ENCODE measurements around the gene DEXI. TPM values are rescaled to one million over a fixed set of nuclear protein-coding genes. Genes with fewer than 3 reads are reported as not detected.

DEXI gene
- total RNA-seq, 2 donors from 2014 or later: 31.5 to 32.0 TPM

- peak; percentile 72 for TF ChIP-seq CTCF (conservative IDR thresholded peaks at IDR 0.05)
- H3K9me3 Mint-ChIP-seq: no peaks in the 10 kb centered on the region
- Histone ChIP-seq H3K4me1 (ENCODE audit: control insufficient read depth, insufficient read depth, low read length) (no peaks in the 10 kb centered on the region), H3K9ac (ENCODE audit: extremely low read depth, low read length, poor library complexity, severe bottlenecking) (no peak overlapping the region), H3K36me3 (ENCODE audit: control insufficient read depth, insufficient read depth, low read length) (peaks cover 31% of the 10 kb centered on the region), H3K27me3 (ENCODE audit: control insufficient read depth, insufficient read depth, low read length, poor library complexity, severe bottlenecking) (no peaks in the 10 kb centered on the region), H3K9me3 (ENCODE audit: control insufficient read depth, low read length) (no peaks in the 10 kb centered on the region), H3K27ac (ENCODE audit: low read depth, low read length) (no peak overlapping the region), H3K4me3 (ENCODE audit: low read length) (no peak overlapping the region)
- H3K4me3 Mint-ChIP-seq: no peak overlapping the region
- H3K27ac Mint-ChIP-seq: no peak overlapping the region
- H3K36me3 Mint-ChIP-seq (ENCODE audit: low read depth): peaks cover 50% of the 10 kb centered on the region
- 79 to 88% methylated on average over 3 to 4 of the region's 4 CpGs for WGBS, 2 experiments (ENCODE audit: insufficient coverage in 1 of 2, insufficient read length in 1 of 2)
- no peaks in the 10 kb centered on the region for H3K27me3 Mint-ChIP-seq (ENCODE audit: insufficient read depth)
- DNase-seq: peak; percentile 85
- H3K4me1 Mint-ChIP-seq: peaks cover 2% of the 10 kb centered on the region
Measured at GRCh38 chr16:10981697-10982216, 39.5 kb upstream of the DEXI start.

- no peak for DNase-seq
- Histone ChIP-seq H3K9me3 (ENCODE audit: control insufficient read depth, low read length) (no peaks in the 10 kb centered on the region), H3K27me3 (ENCODE audit: control insufficient read depth, insufficient read depth, low read length, poor library complexity, severe bottlenecking) (no peaks in the 10 kb centered on the region), H3K36me3 (ENCODE audit: control insufficient read depth, insufficient read depth, low read length) (peaks cover 35% of the 10 kb centered on the region), H3K27ac (ENCODE audit: low read depth, low read length) (no peak overlapping the region), H3K4me1 (ENCODE audit: control insufficient read depth, insufficient read depth, low read length) (peaks cover 2% of the 10 kb centered on the region), H3K9ac (ENCODE audit: extremely low read depth, low read length, poor library complexity, severe bottlenecking) (no peak overlapping the region), H3K4me3 (ENCODE audit: low read length) (no peak overlapping the region)
- H3K27ac Mint-ChIP-seq: no peak overlapping the region
- no peaks in the 10 kb centered on the region for H3K9me3 Mint-ChIP-seq
- TF ChIP-seq CTCF (conservative IDR thresholded peaks at IDR 0.05): no peak
- H3K36me3 Mint-ChIP-seq (ENCODE audit: low read depth): peaks cover 52% of the 10 kb centered on the region
- WGBS, 2 experiments (ENCODE audit: insufficient coverage in 1 of 2, insufficient read length in 1 of 2): 92 to 94% methylated on average over 2 to 3 of the region's 3 CpGs
- H3K27me3 Mint-ChIP-seq (ENCODE audit: insufficient read depth): no peaks in the 10 kb centered on the region
- H3K4me1 Mint-ChIP-seq: peaks cover 8% of the 10 kb centered on the region
- H3K4me3 Mint-ChIP-seq: no peak overlapping the region
Measured at GRCh38 chr16:10980813-10981212, 38.5 kb upstream of the DEXI start.

GRCh38 chr16:10979717-10980601 lies 37.7 kb upstream of the DEXI start:
- Mint-ChIP-seq H3K4me3 (no peak overlapping the region), H3K4me1 (peaks cover 8% of the 10 kb centered on the region), H3K36me3 (ENCODE audit: low read depth) (peaks cover 50% of the 10 kb centered on the region), H3K27me3 (ENCODE audit: insufficient read depth) (no peaks in the 10 kb centered on the region), H3K9me3 (no peaks in the 10 kb centered on the region), H3K27ac (no peak overlapping the region)
- no peak overlapping the region for H3K4me3 ChIP-seq (ENCODE audit: low read length)
- H3K36me3 ChIP-seq (ENCODE audit: control insufficient read depth, insufficient read depth, low read length): peaks cover 40% of the 10 kb centered on the region
- peaks cover 2% of the 10 kb centered on the region for H3K4me1 ChIP-seq (ENCODE audit: control insufficient read depth, insufficient read depth, low read length)
- WGBS, 2 experiments (ENCODE audit: insufficient coverage in 1 of 2, insufficient read length in 1 of 2): 91 to 94% methylated on average over 13 to 19 of the region's 19 CpGs
- no peak overlapping the region for H3K27ac ChIP-seq (ENCODE audit: low read depth, low read length)
- peak; percentile 70 for DNase-seq
- no peak overlapping the region for H3K9ac ChIP-seq (ENCODE audit: extremely low read depth, low read length, poor library complexity, severe bottlenecking)
- no peaks in the 10 kb centered on the region for H3K9me3 ChIP-seq (ENCODE audit: control insufficient read depth, low read length)
- no peaks in the 10 kb centered on the region for H3K27me3 ChIP-seq (ENCODE audit: control insufficient read depth, insufficient read depth, low read length, poor library complexity, severe bottlenecking)
- no peak for TF ChIP-seq CTCF (conservative IDR thresholded peaks at IDR 0.05)

Data from endodermal cell (in vitro differentiated cells).